SU-DHL-6 (cell line): ENCODE data around the gene IRAK1.

ENCODE experiments used
- H2AFZ ChIP-seq: fragments of 200-600 bp; sonication (generic); 2 replicates; pipeline ENCODE4 v1.6.1; 2014; ENCODE audit warnings: low read depth, mild to moderate bottlenecking, moderate library complexity, mixed read lengths, antibody characterized with exemption, low read length; ENCODE audit not compliant: severe bottlenecking
- H3F3A ChIP-seq: fragments of 200-600 bp; shearing (Covaris generic); 2 replicates; pipeline ENCODE4 v1.6.0; 2016; ENCODE audit warnings: antibody characterized with exemption, mild to moderate bottlenecking; ENCODE audit not compliant: insufficient read depth
- H3K27ac ChIP-seq: fragments of 200-600 bp; sonication (generic); 2 replicates; pipeline ENCODE4 v1.5.1; 2016; ENCODE audit warnings: low read depth, mild to moderate bottlenecking, low read length, moderate library complexity, mixed read lengths
- H3K27me3 ChIP-seq: fragments of 200-600 bp; sonication (generic), shearing (Covaris generic); 2 replicates; pipeline ENCODE4 v1.6.0; 2014; ENCODE audit warnings: mild to moderate bottlenecking, low read length
- H3K36me3 ChIP-seq: fragments of 200-600 bp; sonication (generic); 2 replicates; pipeline ENCODE4 v1.6.1; 2014; ENCODE audit warnings: mild to moderate bottlenecking, low read length, mixed read lengths
- H3K4me2 ChIP-seq: fragments of 300-600, 200-600 bp; shearing (Covaris generic), sonication (generic); 2 replicates; pipeline ENCODE4 v1.6.0; 2014; ENCODE audit warnings: low read length, low read depth, mild to moderate bottlenecking; ENCODE audit not compliant: poor library complexity, severe bottlenecking
- H3K4me3 ChIP-seq: fragments of 200-600 bp; sonication (generic); 2 replicates; pipeline ENCODE4 v1.5.1; 2014; ENCODE audit warnings: antibody characterized with exemption, low read length, mild to moderate bottlenecking, mixed read lengths; ENCODE audit not compliant: insufficient read depth, poor library complexity, severe bottlenecking
- H3K79me2 ChIP-seq: fragments of 200-600 bp; sonication (generic); 2 replicates; pipeline ENCODE4 v1.6.1; 2014; ENCODE audit warnings: mild to moderate bottlenecking, low read length, moderate library complexity; ENCODE audit not compliant: insufficient read depth
- H3K9ac ChIP-seq: fragments of 200-600 bp; sonication (generic); 2 replicates; pipeline ENCODE4 v1.7.0; 2014; ENCODE audit warnings: mild to moderate bottlenecking, low read length
- H3K9me2 ChIP-seq: fragments of 200-600 bp; sonication (generic); replicated peaks from 2 replicates; pipeline ENCODE4 v1.6.1; 2014; ENCODE audit warnings: low read length; ENCODE audit not compliant: insufficient read depth
- H3K9me3 ChIP-seq: fragments of 200-600 bp; sonication (generic); 2 replicates; pipeline ENCODE4 v1.6.1; 2014; ENCODE audit warnings: low read length, mixed read lengths; ENCODE audit not compliant: insufficient read depth
- H4K20me1 ChIP-seq: fragments of 200-600 bp; sonication (generic); 2 replicates; pipeline ENCODE4 v1.6.1; 2014; ENCODE audit warnings: low read depth, mild to moderate bottlenecking, antibody characterized with exemption, low read length, moderate library complexity, mixed read lengths
- CTCF ChIP-seq: fragments of 200-600 bp; sonication (generic); IDR thresholded peaks from one replicate; pipeline ENCODE4 v1.5.1; 2017; ENCODE audit warnings: antibody characterized with exemption, mild to moderate bottlenecking, low read length, moderate library complexity; ENCODE audit not compliant: insufficient read depth, poor library complexity, severe bottlenecking
- EZH2phosphoT487 ChIP-seq: fragments of 200-600 bp; sonication (generic), shearing (Covaris generic); conservative IDR thresholded peaks from 2 replicates; pipeline ENCODE4 v1.6.1; 2018; ENCODE audit warnings: mild to moderate bottlenecking, antibody characterized with exemption, low read length, moderate library complexity, mixed read lengths

The IRAK1 gene

GRCh38 chrX:154040307-154040756 lies 20.6 kb upstream of the IRAK1 start:
- no peaks in the 10 kb centered on the region for H3K27me3 ChIP-seq
- no peaks in the 10 kb centered on the region for H3K9me3 ChIP-seq
- H3K9me2 ChIP-seq, result no peaks in the 10 kb centered on the region
- H3K4me3 ChIP-seq, result no peak overlapping the region
- H3F3A ChIP-seq, result no peaks in the 10 kb centered on the region
- H4K20me1 ChIP-seq, result no peaks in the 10 kb centered on the region
- no peak overlapping the region for H3K4me2 ChIP-seq
- no peak overlapping the region for H2AFZ ChIP-seq
- H3K9ac ChIP-seq, result no peak overlapping the region
- no peak overlapping the region for H3K27ac ChIP-seq
- TF ChIP-seq CTCF (no peak), EZH2phosphoT487 (no peak)
- peaks cover 30% of the 10 kb centered on the region; the same call in 1 of the 2 replicates for H3K79me2 ChIP-seq
- H3K36me3 ChIP-seq, result no peaks in the 10 kb centered on the region

- TF ChIP-seq CTCF (no peak), EZH2phosphoT487 (no peak)
- Histone ChIP-seq H3K27me3 (no peaks in the 10 kb centered on the region), H3K9me3 (no peaks in the 10 kb centered on the region), H3K9me2 (no peaks in the 10 kb centered on the region), H3K36me3 (no peaks in the 10 kb centered on the region), H3K4me3 (no peak overlapping the region), H4K20me1 (no peaks in the 10 kb centered on the region), H2AFZ (no peak overlapping the region), H3K27ac (no peak overlapping the region), H3K4me2 (no peak overlapping the region), H3K9ac (no peak overlapping the region), H3K79me2 (peaks cover 29% of the 10 kb centered on the region; the same call in 1 of the 2 replicates), H3F3A (no peaks in the 10 kb centered on the region)
Observed at GRCh38 chrX:154039577-154039976, 19.9 kb upstream of the IRAK1 start.

- Histone ChIP-seq H3K79me2 (peaks cover 29% of the 10 kb centered on the region; the same call in 1 of the 2 replicates), H3K4me3 (no peak overlapping the region), H3K27ac (no peak overlapping the region), H3K27me3 (no peaks in the 10 kb centered on the region), H3K9me3 (no peaks in the 10 kb centered on the region), H3K4me2 (no peak overlapping the region), H3K9ac (no peak overlapping the region), H3K36me3 (no peaks in the 10 kb centered on the region), H3K9me2 (no peaks in the 10 kb centered on the region), H3F3A (no peaks in the 10 kb centered on the region), H4K20me1 (no peaks in the 10 kb centered on the region), H2AFZ (no peak overlapping the region)
- TF ChIP-seq EZH2phosphoT487 (no peak), CTCF (no peak)
Observed at GRCh38 chrX:154038656-154039055, 19.0 kb upstream of the IRAK1 start.
